A549 (cell line): ENCODE results near the gene GRK4. TPM values are rescaled to one million over a fixed set of nuclear protein-coding genes. Genes with fewer than 3 reads are reported as not detected.
A peak's percentile ranks its signal among the peaks of the same experiment; 100 is the strongest.

Source experiments
- ATAC-seq, 2 experiments: fragments of 200-7000 bp in 1 of 2; fragments of >200 bp in 1 of 2; cut with Nextera tagmentation in 1 of 2; cut with Tn5 transposase in 1 of 2; 3 replicates each; pipeline versions ENCODE4 v1.8.0 to v1.9.1; 2018 to 2020; ENCODE audit warnings: mild to moderate bottlenecking in 1 of 2, moderate library complexity in 1 of 2
- CTCF ChIA-PET: fragments of 300-600 bp; sonication (Branson Sonifier 250); formaldehyde crosslinking; extraction: SDS; loops from one replicate; lab custom pipeline; 2021; ENCODE audit warnings: antibody characterized with exemption, inconsistent platforms; lab: Yijun Ruan, JAX
- POLR2A ChIA-PET: fragments of 350-600 bp; formaldehyde crosslinking; extraction: SDS; loops from one replicate; lab custom pipeline; 2021; ENCODE audit warnings: antibody characterized with exemption, inconsistent platforms; lab: Yijun Ruan, JAX
- DNase-seq, 2 experiments: peaks; one replicate each; pipeline versions ENCODE4 v3.0.0 to v3.0.0-alpha.2; 2011 to 2016; ENCODE audit warnings: low read depth in 1 of 2, low spot score in 1 of 2
- FAIRE-seq: peaks from 2 replicates; lab custom pipeline; 2011; peaks lifted over from hg19 to GRCh38; lab: Jason Lieb, UNC
- H3K27ac ChIP-seq, 2 experiments: fragments of >200 bp; sonication (Bioruptor Twin); formaldehyde crosslinking; 3 replicates each; pipeline ENCODE4 v1.5.1; 2016 to 2017
- H3K4me1 ChIP-seq: fragments of >200 bp; sonication (Bioruptor Twin); formaldehyde crosslinking; 3 replicates; pipeline ENCODE4 v1.6.1; 2016
- H3K4me2 ChIP-seq: fragments of >200 bp; sonication (Bioruptor Twin); formaldehyde crosslinking; 3 replicates; pipeline ENCODE4 v1.6.1; 2016
- H3K4me3 ChIP-seq: fragments of >200 bp; sonication (Bioruptor Twin); formaldehyde crosslinking; 3 replicates; pipeline ENCODE4 v1.5.1; 2016
- H3K9me3 ChIP-seq: fragments of >200 bp; sonication (Bioruptor Twin); formaldehyde crosslinking; 3 replicates; pipeline ENCODE4 v1.6.1; 2016
- BHLHE40 ChIP-seq: IDR thresholded peaks from 2 replicates; pipeline ENCODE4 v1.6.1; 2012; ENCODE audit warnings: low read depth, low read length, inconsistent platforms
- CBX2 ChIP-seq: fragments of 200-600 bp; sonication (generic); IDR thresholded peaks from 2 replicates; pipeline ENCODE4 v1.6.1; 2016; ENCODE audit warnings: low read depth, mild to moderate bottlenecking, borderline replicate concordance
- CHD2 ChIP-seq: fragments of 150-350 bp; IDR thresholded peaks from 2 replicates; pipeline ENCODE4 v1.6.1; 2014; ENCODE audit warnings: low read length; ENCODE audit not compliant: partially characterized antibody
- EP300 ChIP-seq, 2 experiments: fragments of >200 bp; sonication (Bioruptor Twin); formaldehyde crosslinking; IDR thresholded peaks; 2 replicates in 1 of 2; 3 replicates in 1 of 2; pipeline ENCODE4 v1.6.1; 2016 to 2017
- ESRRA ChIP-seq: fragments of 150-350 bp; IDR thresholded peaks from 2 replicates; pipeline ENCODE4 v1.6.1; 2014; ENCODE audit warnings: mild to moderate bottlenecking, low read length, borderline replicate concordance
- FOSB ChIP-seq: fragments of 250-450 bp; sonication (Bioruptor Pico); IDR thresholded peaks from 2 replicates; pipeline ENCODE4 v1.5.0; 2020; ENCODE audit warnings: mild to moderate bottlenecking, moderate library complexity
- GATA3 ChIP-seq: IDR thresholded peaks from 2 replicates; pipeline ENCODE4 v1.6.1; 2012; ENCODE audit warnings: borderline replicate concordance
- HDAC2 ChIP-seq: fragments of 200-600 bp; sonication (generic); IDR thresholded peaks from 2 replicates; pipeline ENCODE4 v1.6.1; 2016
- HOXB5 ChIP-seq: fragments of 250-450 bp; sonication (Bioruptor Pico); IDR thresholded peaks from 2 replicates; pipeline ENCODE4 v1.5.0; 2020; ENCODE audit warnings: mild to moderate bottlenecking, moderate library complexity
- JUNB ChIP-seq: fragments of >200 bp; sonication (Bioruptor Twin); formaldehyde crosslinking; IDR thresholded peaks from 2 replicates; pipeline ENCODE4 v1.6.1; 2016
- MAFK ChIP-seq: fragments of 450-650 bp; IDR thresholded peaks from 2 replicates; pipeline ENCODE4 v1.6.1; 2014; ENCODE audit not compliant: partially characterized antibody
- MAZ ChIP-seq: fragments of 150-350 bp; IDR thresholded peaks from 2 replicates; pipeline ENCODE4 v1.6.1; 2014; ENCODE audit warnings: antibody characterized with exemption, low read depth, low read length, borderline replicate concordance
- NR3C1 ChIP-seq: fragments of >200 bp; sonication (Bioruptor Twin); formaldehyde crosslinking; IDR thresholded peaks from 3 replicates; pipeline ENCODE4 v1.6.1; 2017
- RAD21 ChIP-seq, 2 experiments: fragments of >200 bp in 1 of 2; sonication (Bioruptor Twin) in 1 of 2; formaldehyde crosslinking in 1 of 2; IDR thresholded peaks in 1 of 2; conservative IDR thresholded peaks in 1 of 2; 2 replicates in 1 of 2; 3 replicates in 1 of 2; pipeline ENCODE4 v1.6.1; 2012 to 2018; ENCODE audit warnings: inconsistent platforms in 1 of 2
- RARB ChIP-seq: fragments of 250-450 bp; sonication (Bioruptor Pico); IDR thresholded peaks from 2 replicates; pipeline ENCODE4 v1.8.0; 2021; ENCODE audit warnings: mild to moderate bottlenecking, moderate library complexity
- RFX5 ChIP-seq: fragments of 450-650 bp; IDR thresholded peaks from 2 replicates; pipeline ENCODE4 v1.7.1; 2014; ENCODE audit warnings: antibody characterized with exemption, mild to moderate bottlenecking, moderate library complexity
- SREBF2 ChIP-seq: fragments of 450-650 bp; IDR thresholded peaks from 2 replicates; pipeline ENCODE4 v1.6.1; 2014; ENCODE audit warnings: mild to moderate bottlenecking, moderate library complexity
- ZFP36 ChIP-seq: fragments of 450-650 bp; IDR thresholded peaks from 2 replicates; pipeline ENCODE4 v1.6.1; 2014; ENCODE audit warnings: borderline replicate concordance; ENCODE audit not compliant: partially characterized antibody
- WGBS: methylation state at CpG from one replicate; pipeline ENCODE4 v1.1.6; 2017; ENCODE audit errors: missing lambda C conversion rate; 5-methylcytosine and 5-hydroxymethylcytosine counted together
- polyA plus RNA-seq, 4 experiments: library from polyadenylated mRNA; depleted of rRNA in 3 of 4; stranded (reverse); fragments of >200 nt; fragmentation: RNase III in 1 of 4; extraction: RNeasy Plus Mini Kit Qiagen cat#74134 plus additional on column Dnase treatment in 1 of 4; gene quantifications; 2 replicates in 3 of 4; 3 replicates in 1 of 4; pipeline ENCODE4 v1.2.3, GENCODE V29; 2011 to 2017
- TF ChIP-seq, protein P1 (sequence below): IDR thresholded peaks from 2 replicates; pipeline ENCODE4 v1.6.1; 2012
- TF ChIP-seq, protein P2 (sequence below): fragments of 250-450 bp; sonication (Bioruptor Pico); IDR thresholded peaks from 2 replicates; pipeline ENCODE4 v1.5.0; 2021; ENCODE audit warnings: mild to moderate bottlenecking, moderate library complexity, borderline replicate concordance
- TF ChIP-seq, protein P3 (sequence below): fragments of >200 bp; sonication (Bioruptor Twin); formaldehyde crosslinking; IDR thresholded peaks from 3 replicates; pipeline ENCODE4 v1.5.1; 2016
- TF ChIP-seq, protein P4 (sequence below): IDR thresholded peaks from 2 replicates; pipeline ENCODE4 v1.6.1; 2012
- TF ChIP-seq, protein P5 (sequence below): fragments of >200 bp; sonication (Bioruptor Twin); formaldehyde crosslinking; IDR thresholded peaks from 2 replicates; pipeline ENCODE4 v1.6.1; 2016

Gene GRK4
- polyA plus RNA-seq, 2 of the 4 experiments (the other 2 are of a cell fraction) = 0.76 to 0.96 TPM

DNA sequence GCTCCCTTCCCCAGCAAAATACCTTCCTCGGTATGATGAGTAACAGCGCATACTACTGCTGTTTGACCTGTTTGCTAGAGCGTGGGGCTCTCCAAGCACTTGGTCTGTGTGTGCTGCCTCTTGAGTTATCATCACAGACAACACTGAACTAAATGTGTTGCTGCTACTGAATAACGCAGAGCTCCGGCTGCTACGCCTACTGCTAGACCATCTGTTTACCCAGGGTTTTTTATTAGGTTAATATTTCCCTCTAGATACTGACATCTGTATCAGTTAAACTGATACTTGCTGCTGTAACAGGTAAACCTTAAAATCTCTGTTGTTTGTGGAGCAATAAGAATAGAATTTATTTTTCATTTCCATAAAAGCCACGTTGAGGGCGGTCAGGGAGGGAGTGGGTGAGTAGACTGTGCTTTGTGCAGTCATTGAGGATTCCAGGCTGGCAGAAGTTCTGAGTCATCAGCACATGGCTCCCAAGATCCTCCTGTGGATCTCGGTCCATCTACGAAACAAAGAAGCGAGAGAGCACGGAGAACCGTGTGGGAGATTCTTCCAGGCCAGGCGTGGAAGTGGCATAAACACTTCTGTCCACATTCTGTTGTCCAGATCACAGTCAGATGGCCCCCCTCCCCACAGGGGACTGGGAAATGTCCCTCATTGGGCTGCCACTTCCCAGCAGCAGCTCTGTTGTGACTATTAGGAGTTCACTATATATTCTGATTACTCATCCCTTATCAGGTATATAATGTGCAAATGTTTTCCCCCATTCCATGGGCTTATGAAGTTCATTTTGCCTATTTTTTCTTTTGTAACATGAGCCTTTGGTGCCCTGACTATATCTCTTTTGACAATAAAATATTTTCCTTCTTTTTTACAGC is 14.1 kb downstream of the GRK4 start:
- Histone ChIP-seq H3K4me2 (no peak overlapping the region), H3K4me3 (no peak overlapping the region), H3K9me3 (no peaks in the 10 kb centered on the region; the same call in 2 of the 3 replicates), H3K27ac (no peak overlapping the region), H3K4me1 (peaks cover 8% of the 10 kb centered on the region; the same call in 2 of the 3 replicates)
- DNase-seq (no peak), FAIRE-seq (no peak), ATAC-seq (peak; percentile 45 to 61; a peak in 2 of 6 replicates)
- TF ChIP-seq HOXB5 = no peak
- TF ChIP-seq MAFK = no peak
- TF ChIP-seq, protein P1, sequence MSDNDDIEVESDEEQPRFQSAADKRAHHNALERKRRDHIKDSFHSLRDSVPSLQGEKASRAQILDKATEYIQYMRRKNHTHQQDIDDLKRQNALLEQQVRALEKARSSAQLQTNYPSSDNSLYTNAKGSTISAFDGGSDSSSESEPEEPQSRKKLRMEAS = peak; percentile 30; the same call in 1 of the 2 replicates
- TF ChIP-seq RFX5 = no peak
- ChIA-PET CTCF (interaction anchor here (1.0 to 2.8 kb wide), 18 partner anchors 10 to 72 kb away, joined by 3 to 11 read pairs (median 3); partner anchors contain the start of genes GRK4 and NOP14), POLR2A (interaction anchor here (2.0 kb wide), 1 partner anchor 14 kb away, joined by 7 read pairs; the partner anchor contains the start of genes GRK4 and NOP14)
- 74% methylated on average over 14 of the region's 14 CpGs for WGBS

DNA sequence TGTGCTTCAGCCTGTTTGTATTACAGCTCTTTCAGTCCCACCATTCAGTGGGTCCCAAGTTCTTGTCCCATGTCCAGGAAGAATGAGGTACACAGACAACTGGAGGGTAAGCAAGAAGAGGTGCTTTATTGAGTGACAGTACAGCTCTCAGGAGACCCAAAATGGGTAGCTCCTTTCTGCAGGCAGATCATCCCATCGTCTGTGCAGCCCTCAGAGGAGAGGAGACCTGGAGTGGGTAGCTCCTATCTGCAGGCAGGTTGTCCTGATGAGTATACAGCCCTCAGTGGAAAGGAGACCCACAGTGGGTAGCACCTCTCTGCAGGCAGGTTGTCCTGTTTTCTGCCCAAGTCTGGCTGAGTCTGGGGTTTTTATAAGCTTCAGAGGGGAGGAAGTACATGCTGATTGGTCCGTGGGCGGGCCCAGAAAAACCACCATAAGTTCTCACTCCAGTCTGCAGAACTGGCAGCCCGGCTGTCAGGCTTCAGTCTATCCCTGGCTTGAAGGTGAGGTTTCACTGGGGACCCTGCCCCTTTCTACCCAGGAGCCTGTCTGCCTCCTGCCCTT is 18.0 kb downstream of the GRK4 start:
- Histone ChIP-seq H3K4me2 (no peak overlapping the region), H3K27ac (no peak overlapping the region), H3K9me3 (no peaks in the 10 kb centered on the region; the same call in 2 of the 3 replicates), H3K4me1 (peaks cover 8% of the 10 kb centered on the region; the same call in 2 of the 3 replicates), H3K4me3 (no peak overlapping the region)
- WGBS = 28% methylated on average over 4 of the region's 4 CpGs
- FAIRE-seq = no peak
- no peak for ATAC-seq
- TF ChIP-seq, protein P2, sequence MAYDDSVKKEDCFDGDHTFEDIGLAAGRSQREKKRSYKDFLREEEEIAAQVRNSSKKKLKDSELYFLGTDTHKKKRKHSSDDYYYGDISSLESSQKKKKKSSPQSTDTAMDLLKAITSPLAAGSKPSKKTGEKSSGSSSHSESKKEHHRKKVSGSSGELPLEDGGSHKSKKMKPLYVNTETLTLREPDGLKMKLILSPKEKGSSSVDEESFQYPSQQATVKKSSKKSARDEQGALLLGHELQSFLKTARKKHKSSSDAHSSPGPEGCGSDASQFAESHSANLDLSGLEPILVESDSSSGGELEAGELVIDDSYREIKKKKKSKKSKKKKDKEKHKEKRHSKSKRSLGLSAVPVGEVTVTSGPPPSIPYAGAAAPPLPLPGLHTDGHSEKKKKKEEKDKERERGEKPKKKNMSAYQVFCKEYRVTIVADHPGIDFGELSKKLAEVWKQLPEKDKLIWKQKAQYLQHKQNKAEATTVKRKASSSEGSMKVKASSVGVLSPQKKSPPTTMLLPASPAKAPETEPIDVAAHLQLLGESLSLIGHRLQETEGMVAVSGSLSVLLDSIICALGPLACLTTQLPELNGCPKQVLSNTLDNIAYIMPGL (CRISPR knock-in tag) = no peak
- TF ChIP-seq CBX2 = no peak
- no peak for TF ChIP-seq HOXB5
- no peak for TF ChIP-seq FOSB (CRISPR knock-in tag)
- TF ChIP-seq, protein P3, sequence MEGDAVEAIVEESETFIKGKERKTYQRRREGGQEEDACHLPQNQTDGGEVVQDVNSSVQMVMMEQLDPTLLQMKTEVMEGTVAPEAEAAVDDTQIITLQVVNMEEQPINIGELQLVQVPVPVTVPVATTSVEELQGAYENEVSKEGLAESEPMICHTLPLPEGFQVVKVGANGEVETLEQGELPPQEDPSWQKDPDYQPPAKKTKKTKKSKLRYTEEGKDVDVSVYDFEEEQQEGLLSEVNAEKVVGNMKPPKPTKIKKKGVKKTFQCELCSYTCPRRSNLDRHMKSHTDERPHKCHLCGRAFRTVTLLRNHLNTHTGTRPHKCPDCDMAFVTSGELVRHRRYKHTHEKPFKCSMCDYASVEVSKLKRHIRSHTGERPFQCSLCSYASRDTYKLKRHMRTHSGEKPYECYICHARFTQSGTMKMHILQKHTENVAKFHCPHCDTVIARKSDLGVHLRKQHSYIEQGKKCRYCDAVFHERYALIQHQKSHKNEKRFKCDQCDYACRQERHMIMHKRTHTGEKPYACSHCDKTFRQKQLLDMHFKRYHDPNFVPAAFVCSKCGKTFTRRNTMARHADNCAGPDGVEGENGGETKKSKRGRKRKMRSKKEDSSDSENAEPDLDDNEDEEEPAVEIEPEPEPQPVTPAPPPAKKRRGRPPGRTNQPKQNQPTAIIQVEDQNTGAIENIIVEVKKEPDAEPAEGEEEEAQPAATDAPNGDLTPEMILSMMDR = no peak
- TF ChIP-seq HDAC2 = no peak
- TF ChIP-seq ZFP36 = no peak
- no peak for TF ChIP-seq BHLHE40
- TF ChIP-seq SREBF2 = no peak
- TF ChIP-seq, protein P4, sequence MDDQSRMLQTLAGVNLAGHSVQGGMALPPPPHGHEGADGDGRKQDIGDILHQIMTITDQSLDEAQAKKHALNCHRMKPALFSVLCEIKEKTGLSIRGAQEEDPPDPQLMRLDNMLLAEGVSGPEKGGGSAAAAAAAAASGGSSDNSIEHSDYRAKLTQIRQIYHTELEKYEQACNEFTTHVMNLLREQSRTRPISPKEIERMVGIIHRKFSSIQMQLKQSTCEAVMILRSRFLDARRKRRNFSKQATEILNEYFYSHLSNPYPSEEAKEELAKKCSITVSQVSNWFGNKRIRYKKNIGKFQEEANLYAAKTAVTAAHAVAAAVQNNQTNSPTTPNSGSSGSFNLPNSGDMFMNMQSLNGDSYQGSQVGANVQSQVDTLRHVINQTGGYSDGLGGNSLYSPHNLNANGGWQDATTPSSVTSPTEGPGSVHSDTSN = no peak
- TF ChIP-seq CHD2 = no peak
- TF ChIP-seq MAZ = no peak
- no peak for TF ChIP-seq RARB (CRISPR knock-in tag)
- no peak for TF ChIP-seq EP300 (IDR thresholded peaks at IDR 0.05)
- TF ChIP-seq, protein P5, sequence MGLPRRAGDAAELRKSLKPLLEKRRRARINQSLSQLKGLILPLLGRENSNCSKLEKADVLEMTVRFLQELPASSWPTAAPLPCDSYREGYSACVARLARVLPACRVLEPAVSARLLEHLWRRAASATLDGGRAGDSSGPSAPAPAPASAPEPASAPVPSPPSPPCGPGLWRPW = no peak
- TF ChIP-seq NR3C1 = no peak
- TF ChIP-seq ESRRA = no peak
- TF ChIP-seq JUNB = no peak
- no peak for TF ChIP-seq RAD21 (conservative IDR thresholded peaks at IDR 0.05 in 1 of 2, IDR thresholded peaks at IDR 0.05 in 1 of 2)
- TF ChIP-seq GATA3 = no peak
- no peak for DNase-seq
- ChIA-PET POLR2A (no interaction called here), CTCF (no interaction called here)
